Vagina (tissue), 2 donors: ENCODE measurements around the gene PRDM2.

Experiments
- POLR2A ChIP-seq, 2 donors: fragments of 450-650 bp; IDR thresholded peaks; one replicate each; pipeline ENCODE4 v1.6.1; 2017; ENCODE audit warnings: antibody characterized with exemption in 2 of 2, mild to moderate bottlenecking in 2 of 2, moderate library complexity in 2 of 2
- TF ChIP-seq, protein P1 (sequence below), 3 experiments: fragments of 450-650 bp in 2 of 3; fragments of 200-600 bp in 1 of 3; sonication (generic) in 1 of 3; IDR thresholded peaks; one replicate each; pipeline ENCODE4 v1.5.1; 2017 to 2019; ENCODE audit warnings: antibody characterized with exemption in 3 of 3, mild to moderate bottlenecking in 2 of 3, moderate library complexity in 2 of 3

DNA sequence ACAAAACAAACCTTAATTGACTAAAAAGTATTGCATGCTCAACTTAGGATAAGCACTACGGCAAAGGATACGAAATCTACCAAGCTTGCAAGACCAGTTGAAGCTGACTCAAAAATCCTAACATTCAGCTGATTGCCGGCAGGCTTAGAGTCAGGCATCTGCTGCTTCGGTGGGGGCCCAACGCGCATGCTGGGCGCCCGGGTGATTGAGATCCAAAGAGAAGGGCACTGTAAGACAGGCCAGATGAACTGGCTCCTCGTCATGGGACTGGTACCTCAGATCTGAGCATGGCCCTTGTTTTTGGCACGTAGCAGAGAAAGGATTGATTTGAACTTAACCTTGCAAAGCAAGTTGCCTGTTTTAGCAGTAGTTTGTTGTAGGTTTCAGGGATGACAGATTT lies 86.6 kb downstream of the PRDM2 start:
- TF ChIP-seq, protein P1, sequence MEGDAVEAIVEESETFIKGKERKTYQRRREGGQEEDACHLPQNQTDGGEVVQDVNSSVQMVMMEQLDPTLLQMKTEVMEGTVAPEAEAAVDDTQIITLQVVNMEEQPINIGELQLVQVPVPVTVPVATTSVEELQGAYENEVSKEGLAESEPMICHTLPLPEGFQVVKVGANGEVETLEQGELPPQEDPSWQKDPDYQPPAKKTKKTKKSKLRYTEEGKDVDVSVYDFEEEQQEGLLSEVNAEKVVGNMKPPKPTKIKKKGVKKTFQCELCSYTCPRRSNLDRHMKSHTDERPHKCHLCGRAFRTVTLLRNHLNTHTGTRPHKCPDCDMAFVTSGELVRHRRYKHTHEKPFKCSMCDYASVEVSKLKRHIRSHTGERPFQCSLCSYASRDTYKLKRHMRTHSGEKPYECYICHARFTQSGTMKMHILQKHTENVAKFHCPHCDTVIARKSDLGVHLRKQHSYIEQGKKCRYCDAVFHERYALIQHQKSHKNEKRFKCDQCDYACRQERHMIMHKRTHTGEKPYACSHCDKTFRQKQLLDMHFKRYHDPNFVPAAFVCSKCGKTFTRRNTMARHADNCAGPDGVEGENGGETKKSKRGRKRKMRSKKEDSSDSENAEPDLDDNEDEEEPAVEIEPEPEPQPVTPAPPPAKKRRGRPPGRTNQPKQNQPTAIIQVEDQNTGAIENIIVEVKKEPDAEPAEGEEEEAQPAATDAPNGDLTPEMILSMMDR (IDR thresholded peaks at IDR 0.05): no peak
- TF ChIP-seq POLR2A (IDR thresholded peaks at IDR 0.05): no peak
